ENCODE data around the gene GALNT12.

GALNT12 gene

GRCh38 chr9:98805506-98806272, 1.8 kb upstream of the GALNT12 start:
- no peak for DNase-seq (ENCODE audit: low read depth)

GRCh38 chr9:98806394-98807035, 955 bp upstream of the GALNT12 start:
- DNase-seq (ENCODE audit: low read depth): no peak

GRCh38 chr9:98807814-98808195, 335 bp downstream of the GALNT12 start:
- no peak for DNase-seq (ENCODE audit: low read depth)

GRCh38 chr9:98808411-98808815, 943 bp downstream of the GALNT12 start:
- no peak for DNase-seq (ENCODE audit: low read depth)

GRCh38 chr9:98808875-98809274, 1.4 kb downstream of the GALNT12 start:
- no peak for DNase-seq (ENCODE audit: low read depth)

- no peak for DNase-seq (ENCODE audit: low read depth)
Measured at GRCh38 chr9:98809311-98810101, 2.0 kb downstream of the GALNT12 start.

GRCh38 chr9:98810102-98810842, 2.8 kb downstream of the GALNT12 start:
- DNase-seq (ENCODE audit: low read depth): no peak

- no peak for DNase-seq (ENCODE audit: low read depth)
Measured at GRCh38 chr9:98811051-98811650, 3.7 kb downstream of the GALNT12 start.

GRCh38 chr9:98815391-98815951, 8.0 kb downstream of the GALNT12 start:
- DNase-seq (ENCODE audit: low read depth): no peak

GRCh38 chr9:98818764-98819163, 11.3 kb downstream of the GALNT12 start:
- no peak for DNase-seq (ENCODE audit: low read depth)

GRCh38 chr9:98819231-98819630, 11.8 kb downstream of the GALNT12 start:
- DNase-seq (ENCODE audit: low read depth): no peak

- DNase-seq (ENCODE audit: low read depth): no peak
Measured at GRCh38 chr9:98821831-98822230, 14.4 kb downstream of the GALNT12 start.

- DNase-seq (ENCODE audit: low read depth): no peak
Measured at GRCh38 chr9:98822661-98823060, 15.2 kb downstream of the GALNT12 start.

GRCh38 chr9:98823666-98824334, 16.3 kb downstream of the GALNT12 start:
- DNase-seq (ENCODE audit: low read depth): no peak

- DNase-seq (ENCODE audit: low read depth): no peak
Measured at GRCh38 chr9:98825414-98825813, 17.9 kb downstream of the GALNT12 start.

GRCh38 chr9:98826716-98827115, 19.2 kb downstream of the GALNT12 start:
- DNase-seq (ENCODE audit: low read depth): no peak

- DNase-seq (ENCODE audit: low read depth): no peak
Measured at GRCh38 chr9:98829766-98830165, 22.3 kb downstream of the GALNT12 start.

GRCh38 chr9:98830554-98830953, 23.1 kb downstream of the GALNT12 start:
- no peak for DNase-seq (ENCODE audit: low read depth)

GRCh38 chr9:98831696-98832095, 24.2 kb downstream of the GALNT12 start:
- no peak for DNase-seq (ENCODE audit: low read depth)

GRCh38 chr9:98832768-98833089, 25.3 kb downstream of the GALNT12 start:
- DNase-seq (ENCODE audit: low read depth): no peak
